Liver (tissue), 3 donors: ENCODE results near the gene EML1.

Experiments
- CTCF ChIP-seq: fragments of 150-350 bp; IDR thresholded peaks from 2 replicates; pipeline ENCODE4 v1.5.1; 2017; ENCODE audit warnings: improper control_type of control experiment, low read depth, low read length; ENCODE audit not compliant: missing input control
- EGR1 ChIP-seq, 2 donors: IDR thresholded peaks; 2 replicates each; pipeline ENCODE4 v1.6.1; 2016 to 2018; ENCODE audit warnings: antibody characterized with exemption in 2 of 2, low read depth in 2 of 2
- GABPA ChIP-seq, 2 donors: IDR thresholded peaks in 1 of 2; conservative IDR thresholded peaks in 1 of 2; 2 replicates each; pipeline ENCODE4 v1.6.1; 2016; ENCODE audit warnings: antibody characterized with exemption in 2 of 2, mild to moderate bottlenecking in 1 of 2, moderate library complexity in 1 of 2
- MAX ChIP-seq: IDR thresholded peaks from 2 replicates; pipeline ENCODE4 v1.6.1; 2016; ENCODE audit warnings: antibody characterized with exemption
- RXRA ChIP-seq, 2 donors: IDR thresholded peaks; 2 replicates each; pipeline ENCODE4 v1.6.1; 2017 to 2018; ENCODE audit warnings: antibody characterized with exemption in 2 of 2, mild to moderate bottlenecking in 1 of 2
- SP1 ChIP-seq: IDR thresholded peaks from 2 replicates; pipeline ENCODE4 v1.6.1; 2018; ENCODE audit warnings: antibody characterized with exemption, mild to moderate bottlenecking
- TAF1 ChIP-seq: conservative IDR thresholded peaks from 2 replicates; pipeline ENCODE4 v1.6.1; 2016; ENCODE audit warnings: antibody characterized with exemption, mild to moderate bottlenecking
- YY1 ChIP-seq: IDR thresholded peaks from 2 replicates; pipeline ENCODE4 v1.6.1; 2016; ENCODE audit warnings: antibody characterized with exemption, mild to moderate bottlenecking
- donor health status: healthy.
- donor health status: healthy.

- no peak for TF ChIP-seq CTCF
- no peak for TF ChIP-seq MAX
- no peak for TF ChIP-seq EGR1 (IDR thresholded peaks at IDR 0.05; ENCODE audit: low read depth in 2 of 2)
- TF ChIP-seq SP1 = no peak
- no peak for TF ChIP-seq TAF1
- TF ChIP-seq RXRA (IDR thresholded peaks at IDR 0.05) = no peak
- TF ChIP-seq GABPA (IDR thresholded peaks at IDR 0.05 in 1 of 2, conservative IDR thresholded peaks at IDR 0.05 in 1 of 2) = no peak
- TF ChIP-seq YY1 = no peak
Observed at GRCh38 chr14:99791476-99792209, 1.6 kb upstream of the EML1 start.
